Hepatocyte (in vitro differentiated cells): ENCODE results near the gene C8A. TPM values are rescaled to one million over a fixed set of nuclear protein-coding genes. Genes with fewer than 3 reads are reported as not detected.
A peak's percentile ranks its signal among the peaks of the same experiment; 100 is the strongest.

Experiments used
- DNase-seq: peaks from one replicate; pipeline ENCODE4 v3.0.0-alpha.2; 2016; ENCODE audit warnings: low spot score
- H2AFZ ChIP-seq: fragments of 200-600 bp; sonication (generic); 2 replicates; pipeline ENCODE4 v1.6.0; 2016; ENCODE audit warnings: antibody characterized with exemption, mild to moderate bottlenecking
- H3K27ac ChIP-seq: fragments of 200-600 bp; sonication (generic); 2 replicates; pipeline ENCODE4 v1.5.1; 2016; ENCODE audit warnings: mild to moderate bottlenecking
- H3K27me3 ChIP-seq: fragments of 200-600 bp; sonication (generic); 2 replicates; pipeline ENCODE4 v1.6.1; 2016
- H3K36me3 ChIP-seq: fragments of 200-600 bp; sonication (generic); replicated peaks from 2 replicates; pipeline ENCODE4 v1.5.1; 2016; ENCODE audit warnings: low read depth; ENCODE audit not compliant: insufficient read depth
- H3K4me1 ChIP-seq: fragments of 200-600 bp; sonication (generic); 2 replicates; pipeline ENCODE4 v1.5.1; 2016; ENCODE audit warnings: mild to moderate bottlenecking, moderate library complexity; ENCODE audit not compliant: insufficient read depth
- H3K4me2 ChIP-seq: fragments of 200-600 bp; sonication (generic); 2 replicates; pipeline ENCODE4 v1.6.0; 2016
- H3K4me3 ChIP-seq: fragments of 200-600 bp; sonication (generic); 2 replicates; pipeline ENCODE4 v1.5.1; 2016; ENCODE audit warnings: mild to moderate bottlenecking
- H3K79me2 ChIP-seq: fragments of 200-600 bp; sonication (generic); 2 replicates; pipeline ENCODE4 v1.6.0; 2017; ENCODE audit warnings: mild to moderate bottlenecking
- H3K9me2 ChIP-seq: fragments of 200-600 bp; sonication (generic); replicated peaks from 2 replicates; pipeline ENCODE4 v1.6.0; 2017; ENCODE audit warnings: mild to moderate bottlenecking; ENCODE audit not compliant: insufficient read depth
- H3K9me3 ChIP-seq: fragments of 200-600 bp; sonication (generic); 2 replicates; pipeline ENCODE4 v1.5.1; 2016; ENCODE audit warnings: low read depth, mild to moderate bottlenecking
- H4K20me1 ChIP-seq: fragments of 200-600 bp; sonication (generic); 2 replicates; pipeline ENCODE4 v1.6.0; 2016; ENCODE audit warnings: mild to moderate bottlenecking; ENCODE audit not compliant: insufficient read depth, poor library complexity, severe bottlenecking
- CTCF ChIP-seq: fragments of 200-600 bp; sonication (generic); IDR thresholded peaks from 2 replicates; pipeline ENCODE4 v1.5.1; 2016; ENCODE audit warnings: antibody characterized with exemption, mild to moderate bottlenecking; ENCODE audit not compliant: poor library complexity
- EZH2 ChIP-seq: fragments of 200-600 bp; sonication (generic); IDR thresholded peaks from 2 replicates; pipeline ENCODE4 v1.6.1; 2016; ENCODE audit warnings: antibody characterized with exemption, mild to moderate bottlenecking, borderline replicate concordance
- EZH2phosphoT487 ChIP-seq: fragments of 200-600 bp; sonication (generic); IDR thresholded peaks from one replicate; pipeline ENCODE4 v1.6.1; 2018; ENCODE audit warnings: antibody characterized with exemption, mild to moderate bottlenecking, low read depth, moderate library complexity; ENCODE audit not compliant: unreplicated experiment, severe bottlenecking
- WGBS: methylation state at CpG from one replicate; pipeline ENCODE4 v1.1.6; 2016; ENCODE audit warnings: low lambda C conversion rate; ENCODE audit errors: missing lambda C conversion rate; 5-methylcytosine and 5-hydroxymethylcytosine counted together
- polyA plus RNA-seq: library from polyadenylated mRNA; unstranded; fragments of >200 nt; fragmentation: Nextera tagmentation; extraction: Ambion mirVana; gene quantifications from 2 replicates; pipeline ENCODE4 v1.2.1, GENCODE V29; 2016
- total RNA-seq: library from RNA; depleted of rRNA; stranded (reverse); fragments of >200 nt; gene quantifications from 2 replicates; pipeline ENCODE4 v1.2.3, GENCODE V29; 2014

C8A gene
- total and polyA plus RNA-seq, 2 experiments from 2014 or later, result 6.1 to 8.2 TPM

- H2AFZ ChIP-seq, result no peak overlapping the region
- TF ChIP-seq EZH2 (no peak), EZH2phosphoT487 (no peak), CTCF (no peak)
- no peaks in the 10 kb centered on the region for H3K36me3 ChIP-seq
- no peak overlapping the region for H3K4me2 ChIP-seq
- H3K79me2 ChIP-seq, result no peaks in the 10 kb centered on the region
- H3K4me1 ChIP-seq, result no peaks in the 10 kb centered on the region
- H4K20me1 ChIP-seq, result no peaks in the 10 kb centered on the region
- H3K27ac ChIP-seq, result no peak overlapping the region
- H3K4me3 ChIP-seq, result no peak overlapping the region
- no peaks in the 10 kb centered on the region for H3K9me2 ChIP-seq
- no peak for DNase-seq
- no peaks in the 10 kb centered on the region for H3K9me3 ChIP-seq
- H3K27me3 ChIP-seq, result no peaks in the 10 kb centered on the region
- WGBS, result 93% methylated on average over 4 of the region's 4 CpGs
These were observed 24.5 kb upstream of the C8A start for GRCh38 chr1:56830052-56830451.

DNA sequence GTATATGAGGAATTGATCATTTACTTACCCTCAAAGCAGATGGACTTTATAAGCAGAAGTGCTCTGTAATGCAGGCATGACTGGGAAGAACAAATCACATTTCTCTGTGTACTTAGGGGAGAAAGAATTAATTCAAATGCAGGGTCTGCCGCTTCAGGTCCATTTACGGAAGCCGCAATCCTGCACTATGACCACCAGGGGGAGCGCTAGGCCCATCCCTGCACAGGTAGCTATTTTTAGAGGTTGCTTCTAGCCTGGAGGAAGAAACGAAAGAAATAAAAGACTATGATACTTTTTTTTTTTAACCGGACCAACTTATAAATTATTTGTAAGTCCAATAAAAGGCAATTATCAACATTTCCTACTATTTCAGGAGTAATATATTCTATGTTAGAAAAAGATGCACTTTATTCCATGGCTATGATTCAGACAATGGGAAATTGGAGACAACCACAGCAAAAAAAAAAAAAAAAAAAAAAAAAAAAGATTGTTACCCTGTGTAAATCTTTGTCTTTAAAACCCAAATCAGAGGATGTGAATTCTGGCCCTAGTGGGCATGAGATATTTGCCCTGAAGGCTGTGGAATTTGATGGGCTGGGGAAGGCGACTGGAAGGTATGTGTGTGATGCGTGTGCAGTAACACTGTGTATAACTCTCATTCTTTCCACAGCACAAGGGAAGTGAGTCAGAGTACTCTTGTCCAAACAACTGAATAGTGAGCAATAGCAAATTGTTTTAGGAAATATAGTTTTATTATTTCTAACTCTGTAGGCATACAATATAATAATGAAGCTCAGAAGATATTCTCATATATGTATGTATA, 22.5 kb upstream of the C8A start:
- Histone ChIP-seq H3K4me2 (peak overlapping the region; percentile 63), H3K27ac (peak overlapping the region; percentile 12), H2AFZ (no peak overlapping the region), H3K36me3 (no peaks in the 10 kb centered on the region), H3K4me1 (no peaks in the 10 kb centered on the region), H3K9me2 (no peaks in the 10 kb centered on the region), H3K79me2 (no peaks in the 10 kb centered on the region), H4K20me1 (no peaks in the 10 kb centered on the region), H3K4me3 (no peak overlapping the region), H3K9me3 (no peaks in the 10 kb centered on the region), H3K27me3 (no peaks in the 10 kb centered on the region)
- WGBS, result 14% methylated on average over 8 of the region's 8 CpGs
- peak; percentile 93 for TF ChIP-seq CTCF
- TF ChIP-seq EZH2phosphoT487, result no peak
- no peak for TF ChIP-seq EZH2
- DNase-seq, result peak; percentile 78

GRCh38 chr1:56833088-56833487, 21.5 kb upstream of the C8A start:
- no peaks in the 10 kb centered on the region for H3K36me3 ChIP-seq
- H3K27ac ChIP-seq, result no peak overlapping the region
- no peaks in the 10 kb centered on the region for H3K9me3 ChIP-seq
- no peaks in the 10 kb centered on the region for H3K4me1 ChIP-seq
- TF ChIP-seq CTCF (peak; percentile 20), EZH2 (no peak), EZH2phosphoT487 (no peak)
- H3K4me2 ChIP-seq, result no peak overlapping the region
- 88% methylated on average over 4 of the region's 4 CpGs for WGBS
- H2AFZ ChIP-seq, result no peak overlapping the region
- no peaks in the 10 kb centered on the region for H3K27me3 ChIP-seq
- no peaks in the 10 kb centered on the region for H4K20me1 ChIP-seq
- no peaks in the 10 kb centered on the region for H3K9me2 ChIP-seq
- no peak for DNase-seq
- no peaks in the 10 kb centered on the region for H3K79me2 ChIP-seq
- H3K4me3 ChIP-seq, result no peak overlapping the region
